ENCODE data around the gene LRRC4C.
"Not testable (repeated sequence)": the region's sequence is repeated elsewhere in the genome, so short reads cannot be mapped to it uniquely, and the experiment has no call there.

The LRRC4C gene

GRCh38 chr11:40867991-40868632 is 591.3 kb downstream of the LRRC4C start:
- TF ChIP-seq CTCF (IDR thresholded peaks at IDR 0.05; ENCODE audit: low read depth, low read length) = no peak
- H3K4me3 ChIP-seq (ENCODE audit: low read depth, low read length) = no peak overlapping the region

- not testable (repeated sequence) for H3K4me3 ChIP-seq (ENCODE audit: low read depth, low read length)
Observed at GRCh38 chr11:40857754-40858153, 601.7 kb downstream of the LRRC4C start.

- no peak for TF ChIP-seq CTCF (IDR thresholded peaks at IDR 0.05; ENCODE audit: low read depth, low read length)
- H3K4me3 ChIP-seq (ENCODE audit: low read depth, low read length) = no peak overlapping the region
Observed at GRCh38 chr11:40842750-40843339, 616.6 kb downstream of the LRRC4C start.

- TF ChIP-seq CTCF (IDR thresholded peaks at IDR 0.05; ENCODE audit: low read depth, low read length) = no peak
- no peak overlapping the region for H3K4me3 ChIP-seq (ENCODE audit: low read depth, low read length)
Observed at GRCh38 chr11:40841231-40841630, 618.2 kb downstream of the LRRC4C start.

- TF ChIP-seq CTCF (IDR thresholded peaks at IDR 0.05; ENCODE audit: low read depth, low read length) = no peak
Observed at GRCh38 chr11:40838181-40838683, 621.2 kb downstream of the LRRC4C start.

GRCh38 chr11:40827116-40827515 is 632.3 kb downstream of the LRRC4C start:
- no peak for TF ChIP-seq CTCF (IDR thresholded peaks at IDR 0.05; ENCODE audit: low read depth, low read length)
- no peak overlapping the region for H3K4me3 ChIP-seq (ENCODE audit: low read depth, low read length)

More at GRCh38 chr11:40838181-40838683, 621.2 kb downstream of the LRRC4C start:
- no peak overlapping the region for H3K4me3 ChIP-seq (ENCODE audit: low read depth, low read length)

GRCh38 chr11:40826601-40827000 is 632.9 kb downstream of the LRRC4C start:
- no peak overlapping the region for H3K4me3 ChIP-seq (ENCODE audit: low read depth, low read length)
- no peak for TF ChIP-seq CTCF (IDR thresholded peaks at IDR 0.05; ENCODE audit: low read depth, low read length)

Data from WI38 (cell line).